HEK293 (cell line): Measurements from ENCODE around the gene ARHGEF11.

Experiments
- HOXA7 ChIP-seq: sonication (generic); formaldehyde crosslinking; IDR thresholded peaks from 2 replicates; pipeline ENCODE4 v1.8.1; 2022; ENCODE audit warnings: missing genetic modification reagents, borderline replicate concordance
- MZF1 ChIP-seq: fragments of 450-650 bp; formaldehyde crosslinking; IDR thresholded peaks from 2 replicates; pipeline ENCODE4 v1.5.1; 2017; ENCODE audit warnings: missing biosample characterization, missing genetic modification characterization, borderline replicate concordance
- ZEB2 ChIP-seq: fragments of 450-650 bp; formaldehyde crosslinking; IDR thresholded peaks from 2 replicates; pipeline ENCODE4 v1.5.1; 2016; ENCODE audit warnings: missing biosample characterization, missing genetic modification characterization
- ZFP3 ChIP-seq: fragments of 450-650 bp; formaldehyde crosslinking; IDR thresholded peaks from 2 replicates; pipeline ENCODE4 v1.5.1; 2016; ENCODE audit warnings: low read depth, missing biosample characterization, missing genetic modification characterization
- ZNF214 ChIP-seq: fragments of 450-650 bp; formaldehyde crosslinking; IDR thresholded peaks from 2 replicates; pipeline ENCODE4 v1.5.1; 2017; ENCODE audit warnings: missing biosample characterization, mild to moderate bottlenecking, missing genetic modification characterization, borderline replicate concordance
- ZNF510 ChIP-seq: fragments of 450-650 bp; formaldehyde crosslinking; IDR thresholded peaks from 2 replicates; pipeline ENCODE4 v1.5.1; 2018; ENCODE audit warnings: mild to moderate bottlenecking, missing genetic modification characterization, missing biosample characterization; ENCODE audit not compliant: insufficient replicate concordance
- ZXDB ChIP-seq: fragments of 450-650 bp; formaldehyde crosslinking; IDR thresholded peaks from 2 replicates; pipeline ENCODE4 v1.5.1; 2016; ENCODE audit warnings: missing biosample characterization, missing genetic modification characterization
- TF ChIP-seq, protein P1 (sequence below): fragments of 450-650 bp; formaldehyde crosslinking; IDR thresholded peaks from 2 replicates; pipeline ENCODE4 v1.5.1; 2016; ENCODE audit warnings: missing biosample characterization, missing genetic modification characterization
- TF ChIP-seq, protein P2 (sequence below): fragments of 450-650 bp; formaldehyde crosslinking; IDR thresholded peaks from 2 replicates; pipeline ENCODE4 v1.5.1; 2016; ENCODE audit warnings: missing biosample characterization, missing genetic modification characterization
- TF ChIP-seq, protein P3 (sequence below): fragments of 450-650 bp; formaldehyde crosslinking; IDR thresholded peaks from 2 replicates; pipeline ENCODE4 v1.5.1; 2017; ENCODE audit warnings: missing biosample characterization, missing genetic modification characterization

DNA sequence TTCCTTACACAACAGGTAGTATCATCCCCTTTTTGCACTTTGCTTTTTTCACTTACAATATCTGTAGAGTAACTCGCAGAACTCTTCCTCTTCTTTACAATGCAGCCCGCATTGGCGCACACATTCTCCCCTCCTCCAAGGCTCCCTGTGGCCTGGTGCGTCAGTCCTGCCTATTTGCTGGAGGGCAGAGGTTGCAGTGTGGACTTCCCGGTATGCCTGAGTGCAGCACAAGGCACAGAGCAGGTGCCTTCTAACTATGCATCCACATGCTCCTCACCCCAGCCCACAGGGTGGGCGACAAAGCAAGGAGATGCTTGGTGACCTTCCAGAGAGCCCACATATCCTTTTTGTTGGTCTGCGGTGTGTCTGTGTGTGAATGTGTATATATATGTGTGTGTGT, 53.3 kb downstream of the ARHGEF11 start:
- no peak for TF ChIP-seq MZF1
- TF ChIP-seq, protein P1, sequence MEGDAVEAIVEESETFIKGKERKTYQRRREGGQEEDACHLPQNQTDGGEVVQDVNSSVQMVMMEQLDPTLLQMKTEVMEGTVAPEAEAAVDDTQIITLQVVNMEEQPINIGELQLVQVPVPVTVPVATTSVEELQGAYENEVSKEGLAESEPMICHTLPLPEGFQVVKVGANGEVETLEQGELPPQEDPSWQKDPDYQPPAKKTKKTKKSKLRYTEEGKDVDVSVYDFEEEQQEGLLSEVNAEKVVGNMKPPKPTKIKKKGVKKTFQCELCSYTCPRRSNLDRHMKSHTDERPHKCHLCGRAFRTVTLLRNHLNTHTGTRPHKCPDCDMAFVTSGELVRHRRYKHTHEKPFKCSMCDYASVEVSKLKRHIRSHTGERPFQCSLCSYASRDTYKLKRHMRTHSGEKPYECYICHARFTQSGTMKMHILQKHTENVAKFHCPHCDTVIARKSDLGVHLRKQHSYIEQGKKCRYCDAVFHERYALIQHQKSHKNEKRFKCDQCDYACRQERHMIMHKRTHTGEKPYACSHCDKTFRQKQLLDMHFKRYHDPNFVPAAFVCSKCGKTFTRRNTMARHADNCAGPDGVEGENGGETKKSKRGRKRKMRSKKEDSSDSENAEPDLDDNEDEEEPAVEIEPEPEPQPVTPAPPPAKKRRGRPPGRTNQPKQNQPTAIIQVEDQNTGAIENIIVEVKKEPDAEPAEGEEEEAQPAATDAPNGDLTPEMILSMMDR (tag by site-specific recombination) = no peak
- TF ChIP-seq, protein P2, sequence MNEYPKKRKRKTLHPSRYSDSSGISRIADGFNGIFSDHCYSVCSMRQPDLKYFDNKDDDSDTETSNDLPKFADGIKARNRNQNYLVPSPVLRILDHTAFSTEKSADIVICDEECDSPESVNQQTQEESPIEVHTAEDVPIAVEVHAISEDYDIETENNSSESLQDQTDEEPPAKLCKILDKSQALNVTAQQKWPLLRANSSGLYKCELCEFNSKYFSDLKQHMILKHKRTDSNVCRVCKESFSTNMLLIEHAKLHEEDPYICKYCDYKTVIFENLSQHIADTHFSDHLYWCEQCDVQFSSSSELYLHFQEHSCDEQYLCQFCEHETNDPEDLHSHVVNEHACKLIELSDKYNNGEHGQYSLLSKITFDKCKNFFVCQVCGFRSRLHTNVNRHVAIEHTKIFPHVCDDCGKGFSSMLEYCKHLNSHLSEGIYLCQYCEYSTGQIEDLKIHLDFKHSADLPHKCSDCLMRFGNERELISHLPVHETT (tag by site-specific recombination) = no peak
- TF ChIP-seq ZNF214 (tag by site-specific recombination) = no peak
- TF ChIP-seq ZFP3 (tag by site-specific recombination) = no peak
- no peak for TF ChIP-seq ZNF510
- TF ChIP-seq, protein P3, sequence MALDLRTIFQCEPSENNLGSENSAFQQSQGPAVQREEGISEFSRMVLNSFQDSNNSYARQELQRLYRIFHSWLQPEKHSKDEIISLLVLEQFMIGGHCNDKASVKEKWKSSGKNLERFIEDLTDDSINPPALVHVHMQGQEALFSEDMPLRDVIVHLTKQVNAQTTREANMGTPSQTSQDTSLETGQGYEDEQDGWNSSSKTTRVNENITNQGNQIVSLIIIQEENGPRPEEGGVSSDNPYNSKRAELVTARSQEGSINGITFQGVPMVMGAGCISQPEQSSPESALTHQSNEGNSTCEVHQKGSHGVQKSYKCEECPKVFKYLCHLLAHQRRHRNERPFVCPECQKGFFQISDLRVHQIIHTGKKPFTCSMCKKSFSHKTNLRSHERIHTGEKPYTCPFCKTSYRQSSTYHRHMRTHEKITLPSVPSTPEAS (tag by site-specific recombination) = no peak
- TF ChIP-seq ZEB2 (tag by site-specific recombination) = no peak
- TF ChIP-seq ZXDB (tag by site-specific recombination) = no peak
- no peak for TF ChIP-seq HOXA7 (CRISPR knock-in tag)
